ENCODE data around the gene MGA.

Gene MGA

DNA sequence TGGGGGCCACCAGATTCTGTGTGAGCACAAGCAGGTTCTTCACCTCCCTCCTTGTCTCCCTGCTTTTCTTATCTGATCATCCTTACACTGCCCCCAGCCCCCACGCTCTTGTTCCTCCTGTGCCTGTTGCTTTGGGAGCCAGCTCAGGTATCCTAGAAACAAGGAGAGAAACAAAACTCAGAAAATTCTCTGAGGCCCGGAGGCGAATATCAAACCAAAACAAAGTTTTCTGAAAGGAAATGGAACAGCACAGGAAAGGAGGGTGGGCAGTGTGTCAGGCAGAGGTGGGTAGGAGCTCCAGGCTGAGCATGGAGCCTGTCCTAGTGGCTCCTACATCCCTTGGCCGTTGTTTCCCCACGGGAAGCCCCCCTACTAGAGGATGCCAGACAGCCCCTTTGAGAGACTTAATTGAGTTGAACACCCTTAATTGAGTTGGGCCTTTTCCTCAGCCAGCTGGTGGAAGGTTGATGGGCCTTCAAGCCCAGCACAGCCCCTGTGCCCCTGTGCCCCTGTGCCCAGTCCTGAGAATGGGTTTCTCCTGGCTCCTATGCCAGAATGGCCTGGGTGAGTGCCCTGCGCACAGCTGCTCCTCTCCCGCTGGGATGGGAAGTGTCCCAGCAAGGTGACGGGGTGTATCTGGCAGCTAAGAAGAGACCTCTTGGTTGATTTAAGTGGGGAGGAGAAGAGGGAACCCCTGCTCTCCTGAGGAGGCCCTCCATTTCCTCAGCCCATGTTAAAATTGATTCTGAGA, 144.9 kb downstream of the MGA start:
- TF ChIP-seq, protein P1, sequence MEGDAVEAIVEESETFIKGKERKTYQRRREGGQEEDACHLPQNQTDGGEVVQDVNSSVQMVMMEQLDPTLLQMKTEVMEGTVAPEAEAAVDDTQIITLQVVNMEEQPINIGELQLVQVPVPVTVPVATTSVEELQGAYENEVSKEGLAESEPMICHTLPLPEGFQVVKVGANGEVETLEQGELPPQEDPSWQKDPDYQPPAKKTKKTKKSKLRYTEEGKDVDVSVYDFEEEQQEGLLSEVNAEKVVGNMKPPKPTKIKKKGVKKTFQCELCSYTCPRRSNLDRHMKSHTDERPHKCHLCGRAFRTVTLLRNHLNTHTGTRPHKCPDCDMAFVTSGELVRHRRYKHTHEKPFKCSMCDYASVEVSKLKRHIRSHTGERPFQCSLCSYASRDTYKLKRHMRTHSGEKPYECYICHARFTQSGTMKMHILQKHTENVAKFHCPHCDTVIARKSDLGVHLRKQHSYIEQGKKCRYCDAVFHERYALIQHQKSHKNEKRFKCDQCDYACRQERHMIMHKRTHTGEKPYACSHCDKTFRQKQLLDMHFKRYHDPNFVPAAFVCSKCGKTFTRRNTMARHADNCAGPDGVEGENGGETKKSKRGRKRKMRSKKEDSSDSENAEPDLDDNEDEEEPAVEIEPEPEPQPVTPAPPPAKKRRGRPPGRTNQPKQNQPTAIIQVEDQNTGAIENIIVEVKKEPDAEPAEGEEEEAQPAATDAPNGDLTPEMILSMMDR (IDR thresholded peaks at IDR 0.05; ENCODE audit: borderline replicate concordance, insufficient read depth, low read depth, low read length) = no peak
- no peak overlapping the region for H3K4me3 ChIP-seq (ENCODE audit: low read depth, low read length)

DNA sequence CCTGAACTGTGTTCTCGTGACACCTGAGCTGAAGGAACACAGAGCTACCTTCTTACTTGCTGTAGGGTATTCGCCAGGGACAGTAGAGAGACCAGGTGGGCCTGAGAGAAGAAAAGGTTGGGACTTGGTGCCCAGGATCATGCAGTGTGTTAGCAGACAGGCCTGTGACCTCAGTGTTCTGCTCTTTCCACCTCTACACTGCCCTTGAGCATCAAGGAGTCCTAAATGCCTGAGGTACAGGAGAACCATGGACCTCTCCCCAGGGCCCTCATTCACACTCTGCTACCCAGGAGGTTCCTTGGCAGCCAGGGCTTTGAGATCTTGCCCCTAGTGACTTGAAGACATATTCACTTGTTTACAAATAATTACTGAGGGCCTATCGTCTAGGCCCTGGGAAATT, 145.5 kb downstream of the MGA start:
- TF ChIP-seq, protein P1 (IDR thresholded peaks at IDR 0.05; ENCODE audit: borderline replicate concordance, insufficient read depth, low read depth, low read length) = no peak
- H3K4me3 ChIP-seq (ENCODE audit: low read depth, low read length) = no peak overlapping the region

DNA sequence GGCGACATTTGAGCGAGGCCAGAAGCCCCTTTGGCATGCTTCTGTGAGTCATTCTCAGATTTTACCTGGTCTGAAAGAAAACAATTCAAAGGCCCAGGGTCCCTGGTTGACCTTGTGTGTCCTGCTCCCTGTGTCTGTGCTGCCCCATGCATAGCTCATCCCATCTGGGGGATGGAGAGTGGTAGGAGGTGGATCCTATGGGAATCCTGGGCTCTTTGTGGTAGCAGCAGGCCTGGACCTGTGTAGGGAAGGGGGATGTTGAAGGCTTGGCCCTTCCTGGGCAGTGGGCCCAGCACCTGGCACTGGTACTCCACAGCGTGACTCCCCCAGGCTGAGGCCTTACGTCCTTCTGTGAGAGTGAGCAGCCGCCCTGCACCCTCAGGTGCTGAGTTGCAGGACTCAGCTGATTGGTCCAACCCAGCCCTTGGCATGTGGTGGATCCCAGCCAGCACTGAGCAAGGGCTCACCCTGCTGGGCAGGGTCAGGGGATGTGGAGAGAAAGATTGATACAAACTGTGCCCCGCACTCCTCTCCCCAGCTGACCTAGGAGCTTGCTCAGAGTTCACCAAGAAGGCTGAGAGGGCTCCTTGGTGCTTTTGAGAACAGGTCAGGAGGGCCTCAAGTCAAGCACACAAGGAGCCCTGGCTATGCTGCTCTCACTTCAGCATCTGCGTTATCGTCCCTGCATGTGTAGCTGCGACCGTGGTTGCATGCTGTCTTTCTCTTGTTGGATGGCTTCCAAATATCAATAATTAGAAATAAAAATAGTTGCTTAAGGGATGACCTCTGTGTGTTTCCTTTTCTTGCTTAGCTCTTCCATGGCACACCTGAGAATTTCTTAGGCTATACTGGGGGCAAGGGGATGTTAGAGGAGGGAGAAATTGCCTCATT, 146.3 kb downstream of the MGA start:
- H3K4me3 ChIP-seq (ENCODE audit: low read depth, low read length) = no peak overlapping the region
- TF ChIP-seq, protein P1 (IDR thresholded peaks at IDR 0.05; ENCODE audit: borderline replicate concordance, insufficient read depth, low read depth, low read length) = no peak

DNA sequence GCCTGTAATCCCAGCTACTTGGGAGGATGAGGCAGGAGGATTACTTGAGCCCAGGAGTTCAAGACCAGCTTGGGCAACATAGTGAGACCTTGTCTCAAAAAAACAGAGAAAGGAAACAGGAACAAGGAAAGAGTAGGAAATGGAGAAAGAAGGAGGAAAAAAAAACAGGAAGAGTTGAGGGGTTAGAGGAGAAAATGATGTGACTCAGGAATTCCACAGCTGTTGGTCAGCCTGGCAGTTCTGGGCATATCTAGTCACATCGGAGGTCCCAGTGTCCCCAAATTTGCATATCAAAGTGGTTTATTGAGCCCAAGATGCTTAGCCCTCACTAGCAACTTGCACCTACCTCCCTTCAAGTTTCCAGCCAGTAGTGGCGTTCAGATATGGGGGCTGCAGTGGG, 148.9 kb downstream of the MGA start:
- TF ChIP-seq, protein P1 (IDR thresholded peaks at IDR 0.05; ENCODE audit: borderline replicate concordance, insufficient read depth, low read depth, low read length) = no peak
- H3K4me3 ChIP-seq (ENCODE audit: low read depth, low read length) = no peak overlapping the region

DNA sequence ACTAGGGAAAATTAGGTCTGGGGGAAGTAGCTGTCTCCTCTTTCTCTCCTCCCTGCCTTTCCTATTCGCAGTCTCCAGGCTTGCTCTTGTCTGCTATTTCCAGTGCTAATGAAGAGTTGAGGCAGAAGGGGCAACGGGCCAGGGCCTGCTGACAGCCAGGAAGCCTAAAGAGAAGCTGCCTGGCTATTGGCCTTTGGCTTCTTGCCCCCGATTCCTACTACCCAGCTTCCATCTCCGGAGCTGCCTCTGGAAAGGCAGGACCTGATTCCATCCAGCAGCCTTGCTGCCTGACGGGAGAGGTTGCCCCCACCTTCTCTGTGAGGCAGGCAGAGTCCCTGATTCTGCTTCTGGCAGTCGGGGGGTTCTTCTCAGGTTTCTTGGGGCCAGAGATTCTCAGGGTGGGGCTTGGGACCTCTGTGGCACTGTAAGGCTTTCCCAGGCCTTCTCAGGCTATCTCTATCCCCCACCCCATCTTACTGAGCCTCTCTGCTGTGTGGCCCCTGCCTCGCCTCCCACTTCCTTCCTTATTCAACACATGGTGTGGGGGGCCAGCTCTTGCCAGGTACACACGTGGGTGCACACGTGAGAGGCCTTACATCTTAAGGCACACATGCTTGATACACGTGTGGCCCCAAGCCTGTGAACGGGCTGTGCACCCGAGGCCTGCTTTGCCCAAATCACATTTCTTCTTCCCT, 149.5 kb downstream of the MGA start:
- no peak overlapping the region for H3K4me3 ChIP-seq (ENCODE audit: low read depth, low read length)
- TF ChIP-seq, protein P1 (IDR thresholded peaks at IDR 0.05; ENCODE audit: borderline replicate concordance, insufficient read depth, low read depth, low read length) = no peak

DNA sequence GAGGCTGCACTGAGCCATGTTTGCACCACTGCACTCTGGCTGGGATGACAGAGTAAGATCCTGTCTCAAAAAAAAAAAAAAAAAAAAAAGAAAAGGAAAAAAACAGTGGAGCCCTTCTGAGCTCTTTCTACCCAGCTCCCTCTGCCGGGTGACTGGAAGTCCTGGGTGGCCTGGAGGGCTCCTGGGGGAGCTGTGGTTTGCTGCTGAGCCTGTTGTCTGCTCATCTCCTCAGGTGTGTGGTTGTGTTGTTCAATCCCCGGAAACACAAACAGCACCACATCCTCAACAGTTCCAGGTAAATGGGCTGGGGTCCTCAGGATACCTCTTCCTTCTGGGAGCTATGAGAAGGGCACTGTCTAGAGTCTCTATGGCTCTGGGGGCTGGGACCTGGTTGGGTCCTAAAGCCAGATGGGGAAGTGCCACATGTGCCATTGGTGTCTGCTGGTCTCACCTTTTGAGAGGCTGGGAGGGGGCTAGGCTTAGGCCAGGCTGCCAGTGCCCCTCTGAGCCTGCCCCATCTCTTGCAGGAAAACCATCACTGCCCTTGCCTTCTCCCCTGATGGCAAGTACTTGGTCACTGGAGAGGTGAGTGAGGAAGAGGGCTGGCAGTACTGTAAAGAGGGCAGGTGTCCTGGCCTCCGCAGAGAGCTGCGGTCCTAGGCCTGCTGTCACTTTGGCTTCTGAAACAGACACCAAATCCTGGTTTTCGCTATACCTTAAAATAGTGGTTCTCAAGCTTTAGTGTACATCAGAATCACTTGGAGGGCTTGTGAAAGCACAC, 150.6 kb downstream of the MGA start:
- no peak overlapping the region for H3K4me3 ChIP-seq (ENCODE audit: low read depth, low read length)
- TF ChIP-seq, protein P1 (IDR thresholded peaks at IDR 0.05; ENCODE audit: borderline replicate concordance, insufficient read depth, low read depth, low read length) = 0 out of 2 replicates have a peak, but pooled peaks have one; percentile 14

Data from GM12875 (cell line).